PC-3 (cell line): ENCODE data around the gene ABL1.

Experiments
- EZH2 ChIP-seq: fragments of 300-600 bp; sonication (generic); IDR thresholded peaks from one replicate; pipeline ENCODE4 v1.6.1; 2017; ENCODE audit warnings: antibody characterized with exemption, mild to moderate bottlenecking, low read length; ENCODE audit not compliant: unreplicated experiment
- TF ChIP-seq, protein P1 (sequence below): fragments of 300-600 bp; sonication (generic); conservative IDR thresholded peaks from 2 replicates; pipeline ENCODE4 v1.5.1; 2017; ENCODE audit warnings: antibody characterized with exemption, low read depth, mild to moderate bottlenecking, low read length

DNA sequence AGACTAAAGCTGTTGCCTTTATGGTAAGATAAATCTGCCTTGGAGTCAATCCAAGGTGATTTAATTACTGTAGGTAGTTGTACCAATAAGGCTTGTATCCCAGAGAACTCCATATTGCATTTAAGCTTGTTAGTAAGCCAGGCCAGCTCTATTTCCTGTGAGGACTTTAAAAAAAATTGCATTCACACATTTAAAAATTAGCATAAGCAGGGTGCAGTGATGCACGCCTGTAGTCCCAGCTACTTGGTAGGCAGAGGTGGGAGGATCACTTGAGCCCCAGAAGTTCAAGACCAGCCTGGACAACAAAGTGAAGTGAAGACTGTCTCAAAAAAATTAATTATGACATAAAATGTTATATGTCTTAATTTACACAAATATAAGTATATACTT, 28.7 kb upstream of the ABL1 start:
- TF ChIP-seq, protein P1, sequence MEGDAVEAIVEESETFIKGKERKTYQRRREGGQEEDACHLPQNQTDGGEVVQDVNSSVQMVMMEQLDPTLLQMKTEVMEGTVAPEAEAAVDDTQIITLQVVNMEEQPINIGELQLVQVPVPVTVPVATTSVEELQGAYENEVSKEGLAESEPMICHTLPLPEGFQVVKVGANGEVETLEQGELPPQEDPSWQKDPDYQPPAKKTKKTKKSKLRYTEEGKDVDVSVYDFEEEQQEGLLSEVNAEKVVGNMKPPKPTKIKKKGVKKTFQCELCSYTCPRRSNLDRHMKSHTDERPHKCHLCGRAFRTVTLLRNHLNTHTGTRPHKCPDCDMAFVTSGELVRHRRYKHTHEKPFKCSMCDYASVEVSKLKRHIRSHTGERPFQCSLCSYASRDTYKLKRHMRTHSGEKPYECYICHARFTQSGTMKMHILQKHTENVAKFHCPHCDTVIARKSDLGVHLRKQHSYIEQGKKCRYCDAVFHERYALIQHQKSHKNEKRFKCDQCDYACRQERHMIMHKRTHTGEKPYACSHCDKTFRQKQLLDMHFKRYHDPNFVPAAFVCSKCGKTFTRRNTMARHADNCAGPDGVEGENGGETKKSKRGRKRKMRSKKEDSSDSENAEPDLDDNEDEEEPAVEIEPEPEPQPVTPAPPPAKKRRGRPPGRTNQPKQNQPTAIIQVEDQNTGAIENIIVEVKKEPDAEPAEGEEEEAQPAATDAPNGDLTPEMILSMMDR: no peak
- no peak for TF ChIP-seq EZH2
